ACC112 (cell line): ENCODE results near the gene CYP2S1.
"Not testable (repeated sequence)": the region's sequence is repeated elsewhere in the genome, so short reads cannot be mapped to it uniquely, and the experiment has no call there.

Experiments
- H2AFZ ChIP-seq: fragments of 200-600 bp; sonication (generic); one replicate; pipeline ENCODE4 v1.6.0; 2017; ENCODE audit warnings: antibody characterized with exemption, low read length; ENCODE audit not compliant: unreplicated experiment
- H3K27ac ChIP-seq: fragments of 200-600 bp; sonication (generic); 2 replicates; pipeline ENCODE4 v1.5.1; 2014; ENCODE audit warnings: low read depth, mild to moderate bottlenecking, antibody characterized with exemption, low read length, moderate library complexity
- H3K27me3 ChIP-seq: fragments of 200-600 bp; sonication (generic); 2 replicates; pipeline ENCODE4 v1.6.1; 2014; ENCODE audit warnings: mild to moderate bottlenecking, antibody characterized with exemption, low read length, moderate library complexity, mixed read lengths; ENCODE audit not compliant: insufficient read depth
- H3K36me3 ChIP-seq: fragments of 200-600 bp; sonication (generic); 2 replicates; pipeline ENCODE4 v1.6.1; 2016; ENCODE audit warnings: mild to moderate bottlenecking, antibody characterized with exemption, low read length, moderate library complexity, mixed read lengths; ENCODE audit not compliant: insufficient read depth
- H3K4me1 ChIP-seq: fragments of 200-600 bp; sonication (generic); one replicate; pipeline ENCODE4 v1.6.1; 2016; ENCODE audit warnings: low read length, mixed read lengths; ENCODE audit not compliant: insufficient read depth, unreplicated experiment, control insufficient read depth
- H3K4me3 ChIP-seq: fragments of 200-600 bp; sonication (generic); 2 replicates; pipeline ENCODE4 v1.5.1; 2014; ENCODE audit warnings: mild to moderate bottlenecking, low read depth, low read length
- H3K79me2 ChIP-seq: fragments of 200-600 bp; sonication (generic); one replicate; pipeline ENCODE4 v1.6.0; 2016; ENCODE audit warnings: low read length; ENCODE audit not compliant: control insufficient read depth, unreplicated experiment, insufficient read depth

CYP2S1 gene

DNA sequence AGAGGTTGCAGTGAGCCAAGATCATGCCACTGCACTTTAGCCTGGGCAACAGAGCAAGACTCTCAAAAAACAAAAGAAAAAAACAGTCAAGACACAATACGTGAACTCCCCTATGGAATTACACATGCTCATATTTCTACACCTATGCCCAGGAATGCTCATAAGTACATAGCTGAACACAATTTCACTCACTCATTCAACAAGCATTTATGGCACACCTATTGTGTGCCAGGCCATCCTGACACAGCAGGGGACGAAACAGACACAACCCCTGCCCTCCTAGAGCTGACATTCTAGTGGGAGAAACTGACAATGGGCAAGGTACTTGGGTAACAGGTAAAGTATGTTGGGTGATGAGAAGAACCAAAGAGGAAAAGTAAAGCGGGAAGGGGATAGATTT is 35.5 kb downstream of the CYP2S1 start:
- H3K27me3 ChIP-seq, result no peaks in the 10 kb centered on the region
- no peak overlapping the region for H3K4me3 ChIP-seq
- no peak overlapping the region for H3K27ac ChIP-seq
- H2AFZ ChIP-seq, result no peak overlapping the region
- H3K4me1 ChIP-seq, result peaks cover 38% of the 10 kb centered on the region
- peaks cover 24% of the 10 kb centered on the region; the same call in 1 of the 2 replicates for H3K36me3 ChIP-seq
- peaks cover 33% of the 10 kb centered on the region for H3K79me2 ChIP-seq

DNA sequence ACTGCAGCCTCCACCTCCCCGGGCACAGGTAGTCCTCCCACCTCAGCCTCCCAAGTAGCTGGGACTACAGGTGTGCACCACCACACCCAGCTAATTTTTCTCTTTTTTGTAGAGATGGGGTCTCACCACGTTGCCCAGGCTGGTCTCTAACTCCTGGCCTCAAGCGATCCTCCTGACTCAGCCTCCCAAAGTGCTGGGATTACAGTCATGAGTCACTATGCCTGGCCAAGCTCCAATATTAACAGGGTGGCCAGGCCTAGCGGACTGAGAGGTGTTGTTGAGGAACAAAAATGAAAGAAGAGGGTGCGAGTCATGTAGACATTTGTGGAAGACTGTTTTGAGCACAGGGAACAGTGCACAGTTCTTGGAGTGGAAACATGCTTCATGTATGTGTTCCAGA is 36.3 kb downstream of the CYP2S1 start:
- not testable (repeated sequence) for H3K27me3 ChIP-seq
- peak overlapping the region; percentile 47; the same call in 1 of the 2 replicates for H3K27ac ChIP-seq
- peaks cover 31% of the 10 kb centered on the region; the same call in 1 of the 2 replicates for H3K36me3 ChIP-seq

DNA sequence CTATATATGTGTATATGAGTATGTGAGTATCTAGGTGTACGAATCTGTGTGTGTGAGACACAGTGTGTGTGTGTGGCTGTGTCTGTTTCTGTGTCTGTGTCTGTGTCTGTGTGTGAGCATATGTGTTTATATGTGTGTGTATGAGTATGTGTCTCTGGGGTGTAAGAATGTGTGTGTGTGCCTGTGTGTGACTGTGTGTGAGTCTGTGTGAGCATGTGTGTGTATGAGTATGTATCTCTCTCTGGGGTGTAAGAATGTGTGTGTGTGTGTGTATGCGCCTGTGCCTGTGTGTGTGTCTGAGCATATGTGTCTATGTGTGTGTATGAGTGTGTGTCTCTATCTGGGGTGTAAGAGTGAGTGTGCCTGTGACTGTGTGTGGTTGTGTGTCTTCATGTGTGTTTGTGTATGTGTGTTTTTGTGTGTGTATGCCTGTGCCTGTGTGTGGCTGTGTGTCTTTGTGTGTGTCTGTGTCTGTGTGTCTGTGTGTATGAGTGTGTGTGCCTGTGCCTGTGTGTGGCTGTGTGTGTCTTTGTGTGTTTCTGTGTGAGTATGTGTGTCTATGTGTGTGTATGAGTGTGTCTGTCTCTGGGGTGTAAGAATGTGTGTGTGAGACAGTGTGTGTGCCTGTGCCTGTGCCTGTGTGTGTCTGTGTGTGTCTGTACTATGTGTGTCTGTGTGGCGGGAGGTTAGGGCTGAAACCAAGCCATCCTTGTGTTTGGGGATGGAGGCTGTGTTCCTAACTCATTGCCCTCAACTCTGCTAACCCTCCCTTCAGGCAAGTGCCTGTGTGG is 37.2 kb downstream of the CYP2S1 start:
- Histone ChIP-seq H3K27me3 (no peaks in the 10 kb centered on the region), H2AFZ (no peak overlapping the region), H3K79me2 (peaks cover 25% of the 10 kb centered on the region), H3K36me3 (peaks cover 35% of the 10 kb centered on the region; the same call in 1 of the 2 replicates), H3K27ac (peak overlapping the region; percentile 47; the same call in 1 of the 2 replicates), H3K4me3 (no peak overlapping the region), H3K4me1 (peaks cover 22% of the 10 kb centered on the region)

More for the DNA sequence above, 36.3 kb downstream of the CYP2S1 start:
- Histone ChIP-seq H3K4me1 (peaks cover 29% of the 10 kb centered on the region), H3K79me2 (peaks cover 28% of the 10 kb centered on the region)
- H2AFZ ChIP-seq, H3K4me3 ChIP-seq: not testable (repeated sequence)

DNA sequence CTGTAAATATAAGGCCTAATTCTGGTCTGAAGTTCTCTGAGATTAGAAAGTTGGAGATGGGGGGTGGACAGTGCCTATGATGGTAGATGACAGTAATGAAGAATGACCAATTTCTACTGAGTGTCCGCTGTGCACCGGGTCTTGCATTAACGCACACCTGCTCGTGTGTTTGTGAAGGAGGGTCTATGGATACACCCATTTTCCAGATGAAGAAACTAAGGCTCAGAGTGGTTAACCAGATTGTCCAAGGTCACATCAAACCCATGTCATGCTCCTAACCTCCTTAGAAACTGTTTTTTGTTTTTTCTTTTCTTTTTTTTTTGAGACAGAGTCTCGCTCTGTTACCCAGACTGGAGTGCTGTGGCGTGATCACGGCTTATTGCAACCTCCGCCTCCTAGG is 39.7 kb downstream of the CYP2S1 start:
- no peak overlapping the region for H2AFZ ChIP-seq
- H3K27ac ChIP-seq, result no peak overlapping the region
- H3K36me3 ChIP-seq, result peaks cover 30% of the 10 kb centered on the region; the same call in 1 of the 2 replicates
- H3K27me3 ChIP-seq, result no peaks in the 10 kb centered on the region
- peaks cover 9% of the 10 kb centered on the region for H3K4me1 ChIP-seq
- H3K4me3 ChIP-seq, result no peak overlapping the region
- H3K79me2 ChIP-seq, result peaks cover 20% of the 10 kb centered on the region

DNA sequence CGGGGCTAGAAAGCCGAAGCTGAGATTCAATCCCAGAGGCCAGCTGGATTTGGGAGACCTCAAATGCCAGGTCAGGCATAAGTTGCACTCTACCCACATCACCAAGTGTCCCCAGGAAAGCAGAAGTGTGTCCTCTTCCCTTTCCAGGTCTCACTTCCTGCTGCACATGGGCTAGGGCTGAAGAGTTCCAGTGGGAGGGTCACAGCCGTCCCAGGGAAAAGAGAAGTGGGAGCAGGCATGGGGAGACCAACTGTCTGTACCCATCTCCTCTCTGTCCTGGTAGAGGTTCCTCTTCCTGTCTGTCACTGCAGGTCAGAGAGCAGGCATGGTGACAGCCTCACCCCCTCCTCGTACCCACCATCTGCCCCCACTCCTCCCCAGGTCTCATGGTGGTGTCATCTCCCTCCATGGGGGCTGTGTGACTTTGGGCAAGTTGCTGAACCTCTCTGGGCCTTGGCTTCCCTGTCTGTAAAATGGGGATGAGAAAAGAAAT is 40.8 kb downstream of the CYP2S1 start:
- H3K4me3 ChIP-seq, result no peak overlapping the region
- no peak overlapping the region for H2AFZ ChIP-seq
- H3K79me2 ChIP-seq, result peaks cover 17% of the 10 kb centered on the region
- peaks cover 28% of the 10 kb centered on the region; the same call in 1 of the 2 replicates for H3K36me3 ChIP-seq
- peaks cover 9% of the 10 kb centered on the region for H3K4me1 ChIP-seq
- H3K27me3 ChIP-seq, result no peaks in the 10 kb centered on the region
- H3K27ac ChIP-seq, result no peak overlapping the region

DNA sequence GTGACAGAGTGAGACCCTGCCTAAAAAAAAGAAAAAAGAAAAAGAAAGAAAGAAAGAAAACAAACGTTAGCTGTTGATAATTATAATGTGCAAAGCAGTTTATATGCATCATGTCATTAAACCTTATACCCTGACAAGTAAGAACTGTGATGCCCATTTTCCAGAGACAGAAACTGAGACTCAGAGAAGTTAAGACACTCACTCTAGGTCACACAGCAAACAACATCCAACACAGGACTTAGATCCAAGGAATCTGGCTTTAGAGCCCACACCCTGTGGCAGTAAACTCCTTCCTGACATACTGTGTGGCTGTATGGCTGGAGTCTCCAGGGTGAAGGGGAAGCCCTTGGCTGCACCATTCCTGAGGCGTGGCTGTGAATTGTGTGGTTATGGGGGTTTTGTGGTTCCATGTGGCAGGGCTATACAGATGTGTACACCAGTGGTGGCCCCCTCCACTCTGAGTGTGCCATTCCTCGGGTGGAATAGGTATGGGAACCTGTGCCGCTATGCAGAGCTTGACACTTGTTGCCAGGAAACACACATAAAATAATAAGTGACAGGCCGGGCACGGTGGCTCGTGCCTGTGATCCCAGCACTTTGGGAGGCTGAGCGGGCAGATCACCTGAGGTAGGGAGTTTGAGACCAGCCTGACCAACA is 41.6 kb downstream of the CYP2S1 start:
- Histone ChIP-seq H3K4me1 (peaks cover 6% of the 10 kb centered on the region), H3K36me3 (peaks cover 35% of the 10 kb centered on the region; the same call in 1 of the 2 replicates), H3K4me3 (no peak overlapping the region), H2AFZ (no peak overlapping the region), H3K27me3 (no peaks in the 10 kb centered on the region), H3K79me2 (peaks cover 14% of the 10 kb centered on the region), H3K27ac (no peak overlapping the region)

DNA sequence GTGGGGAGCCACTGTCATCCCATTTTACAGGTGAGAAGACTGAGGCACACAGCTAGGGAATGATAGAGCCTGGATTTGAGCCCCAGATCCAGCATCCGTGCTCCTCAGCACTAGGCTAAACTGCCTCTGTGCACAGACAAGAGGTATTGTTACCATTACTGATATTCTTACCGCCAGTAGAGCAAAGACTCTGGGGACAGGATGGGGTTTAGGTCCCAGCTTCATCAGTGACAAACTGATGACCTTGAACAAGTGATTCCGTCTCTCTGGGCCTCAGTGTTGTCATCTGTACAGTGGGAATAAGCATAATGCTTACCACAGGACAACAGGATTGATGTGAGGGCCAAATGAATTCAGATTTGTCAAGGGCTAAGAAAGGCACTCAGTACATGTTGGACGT is 42.5 kb downstream of the CYP2S1 start:
- Histone ChIP-seq H3K79me2 (peaks cover 6% of the 10 kb centered on the region), H3K27me3 (no peaks in the 10 kb centered on the region), H3K4me1 (no peaks in the 10 kb centered on the region), H3K36me3 (peaks cover 39% of the 10 kb centered on the region; the same call in 1 of the 2 replicates), H3K4me3 (no peak overlapping the region), H3K27ac (no peak overlapping the region), H2AFZ (no peak overlapping the region)

DNA sequence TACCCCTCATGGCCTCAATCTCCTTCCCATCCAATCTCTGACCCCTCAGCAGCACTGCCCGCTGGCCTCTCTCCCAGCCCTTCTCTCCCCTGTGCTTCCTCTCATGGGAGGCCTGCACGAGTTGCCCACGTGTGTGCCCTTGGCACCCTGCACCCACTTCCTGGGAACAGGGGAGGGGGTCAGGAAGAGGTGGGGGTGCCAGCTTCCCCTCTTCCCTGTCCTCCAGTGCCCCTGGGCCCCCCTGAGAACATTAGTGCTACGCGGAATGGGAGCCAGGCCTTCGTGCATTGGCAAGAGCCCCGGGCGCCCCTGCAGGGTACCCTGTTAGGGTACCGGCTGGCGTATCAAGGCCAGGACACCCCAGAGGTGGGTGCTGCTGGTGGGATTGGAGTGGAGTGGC is 45.2 kb downstream of the CYP2S1 start:
- Histone ChIP-seq H3K27ac (no peak overlapping the region), H3K4me1 (no peaks in the 10 kb centered on the region), H3K4me3 (no peak overlapping the region), H3K27me3 (no peaks in the 10 kb centered on the region), H3K79me2 (peaks cover 2% of the 10 kb centered on the region), H2AFZ (no peak overlapping the region), H3K36me3 (peaks cover 34% of the 10 kb centered on the region; the same call in 1 of the 2 replicates)

DNA sequence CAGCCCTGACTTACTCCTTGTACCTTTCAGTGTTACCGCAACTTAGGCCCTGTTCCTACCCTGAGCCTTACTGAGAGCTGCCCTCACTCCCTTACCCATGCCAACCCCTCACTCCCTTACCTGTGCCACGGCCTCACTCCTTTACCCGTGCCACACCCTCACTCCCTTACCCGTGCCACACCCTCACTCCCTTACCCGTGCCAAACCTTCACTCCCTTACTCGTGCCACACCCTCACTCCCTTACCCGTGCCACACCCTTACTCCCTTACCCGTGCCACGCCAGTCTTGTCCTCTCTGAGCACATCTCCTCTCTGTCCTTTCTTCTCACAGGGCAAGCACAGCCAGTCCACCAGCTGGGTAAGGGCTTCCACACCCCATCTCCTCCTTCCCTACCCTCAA is 46.3 kb downstream of the CYP2S1 start:
- H3K27me3 ChIP-seq, result no peaks in the 10 kb centered on the region
- H3K79me2 ChIP-seq, result peaks cover 2% of the 10 kb centered on the region
- no peak overlapping the region for H3K27ac ChIP-seq
- H2AFZ ChIP-seq, result no peak overlapping the region
- no peaks in the 10 kb centered on the region for H3K4me1 ChIP-seq
- H3K4me3 ChIP-seq, result no peak overlapping the region
- H3K36me3 ChIP-seq, result peaks cover 27% of the 10 kb centered on the region; the same call in 1 of the 2 replicates

DNA sequence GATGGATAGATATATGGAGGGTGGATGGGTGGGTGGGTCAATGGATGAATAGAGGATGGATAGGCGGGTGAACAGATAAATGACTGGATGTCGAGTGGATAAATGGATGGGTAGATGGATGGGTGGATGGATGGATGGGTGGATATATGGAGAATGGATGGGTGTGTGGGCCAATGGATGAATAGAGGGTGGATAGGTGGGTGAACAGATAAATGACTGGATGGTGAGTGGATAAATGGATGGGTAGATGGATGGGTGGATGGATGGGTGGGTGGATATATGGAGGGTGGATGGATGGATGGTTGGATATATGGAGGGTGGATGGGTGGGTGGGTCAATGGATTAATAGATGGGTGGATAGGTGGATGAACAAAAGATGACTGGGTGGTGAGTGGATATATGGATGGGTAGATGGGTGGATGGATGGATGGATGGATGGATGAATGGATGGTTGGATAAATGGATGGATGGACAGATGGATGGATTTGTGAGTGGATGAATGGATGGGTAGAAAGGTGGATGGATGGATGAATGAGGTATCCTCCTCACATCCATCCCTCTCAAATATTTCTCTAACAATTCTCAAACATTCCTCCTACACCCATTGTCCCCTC is 47.0 kb downstream of the CYP2S1 start:
- no peak overlapping the region for H3K27ac ChIP-seq
- peaks cover 2% of the 10 kb centered on the region for H3K79me2 ChIP-seq
- no peaks in the 10 kb centered on the region for H3K27me3 ChIP-seq
- no peaks in the 10 kb centered on the region for H3K4me1 ChIP-seq
- H3K36me3 ChIP-seq, result peaks cover 22% of the 10 kb centered on the region; the same call in 1 of the 2 replicates
- H3K4me3 ChIP-seq, result no peak overlapping the region
- H2AFZ ChIP-seq, result no peak overlapping the region
